IMR-90 (cell line): ENCODE data around the gene CASS4.

Experiments
- CEBPB ChIP-seq: IDR thresholded peaks from 2 replicates; pipeline ENCODE4 v1.6.1; 2012; ENCODE audit warnings: low read depth, low read length, improper control_type of control experiment
- CHD1 ChIP-seq: IDR thresholded peaks from 2 replicates; pipeline ENCODE4 v1.6.1; 2012; ENCODE audit warnings: low read depth, low read length, improper control_type of control experiment
- MAFK ChIP-seq: IDR thresholded peaks from 2 replicates; pipeline ENCODE4 v1.6.1; 2012; ENCODE audit warnings: low read depth, low read length, improper control_type of control experiment
- MAZ ChIP-seq: IDR thresholded peaks from 2 replicates; pipeline ENCODE4 v1.6.1; 2012; ENCODE audit warnings: low read depth, mild to moderate bottlenecking, low read length, improper control_type of control experiment, moderate library complexity, borderline replicate concordance
- MXI1 ChIP-seq: IDR thresholded peaks from 2 replicates; pipeline ENCODE4 v1.6.1; 2012; ENCODE audit warnings: low read depth, mild to moderate bottlenecking, low read length, moderate library complexity, borderline replicate concordance
- NFE2L2 ChIP-seq: fragments of 150-350 bp; IDR thresholded peaks from 2 replicates; pipeline ENCODE4 v1.6.1; 2016; ENCODE audit warnings: low read depth, mild to moderate bottlenecking, low read length
- POLR2A ChIP-seq: IDR thresholded peaks from 2 replicates; pipeline ENCODE4 v1.6.1; 2012; ENCODE audit warnings: mild to moderate bottlenecking, low read depth, low read length
- RAD21 ChIP-seq: IDR thresholded peaks from 2 replicates; pipeline ENCODE4 v1.6.1; 2012; ENCODE audit warnings: low read length, improper control_type of control experiment
- RCOR1 ChIP-seq: IDR thresholded peaks from 2 replicates; pipeline ENCODE4 v1.6.1; 2012; ENCODE audit warnings: mild to moderate bottlenecking, low read length, improper control_type of control experiment; ENCODE audit not compliant: insufficient replicate concordance
- RFX5 ChIP-seq: IDR thresholded peaks from 2 replicates; pipeline ENCODE4 v1.8.0; 2012; ENCODE audit warnings: low read depth, mild to moderate bottlenecking, low read length, moderate library complexity
- TF ChIP-seq, protein P1 (sequence below): conservative IDR thresholded peaks from 2 replicates; pipeline ENCODE4 v1.5.1; 2012; ENCODE audit warnings: mild to moderate bottlenecking, low read depth, low read length, improper control_type of control experiment
- TF ChIP-seq, protein P2 (sequence below): fragments of 150-350 bp; IDR thresholded peaks from 2 replicates; pipeline ENCODE4 v1.6.1; 2017; ENCODE audit warnings: mild to moderate bottlenecking, antibody characterized with exemption, low read length, low read depth

DNA sequence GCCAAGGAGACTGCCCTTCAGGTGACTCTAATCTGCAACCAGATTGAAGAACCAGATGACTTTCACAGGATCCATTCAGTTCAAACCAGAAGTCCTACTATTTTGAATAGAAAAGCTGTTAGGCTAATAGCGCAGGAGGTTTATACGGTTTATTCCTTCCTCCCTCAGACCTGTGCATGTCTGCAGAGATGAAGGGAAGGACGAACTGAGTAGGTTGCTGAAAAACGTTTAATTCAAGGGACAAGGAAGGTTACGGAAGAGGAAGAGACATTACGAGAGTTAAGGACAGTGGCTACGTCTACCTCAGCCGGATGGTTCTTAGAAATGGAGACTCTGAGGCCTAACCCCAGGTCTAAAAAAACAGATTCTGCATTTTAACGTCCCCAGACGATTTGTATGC is 21.0 kb upstream of the CASS4 start:
- TF ChIP-seq, protein P1, sequence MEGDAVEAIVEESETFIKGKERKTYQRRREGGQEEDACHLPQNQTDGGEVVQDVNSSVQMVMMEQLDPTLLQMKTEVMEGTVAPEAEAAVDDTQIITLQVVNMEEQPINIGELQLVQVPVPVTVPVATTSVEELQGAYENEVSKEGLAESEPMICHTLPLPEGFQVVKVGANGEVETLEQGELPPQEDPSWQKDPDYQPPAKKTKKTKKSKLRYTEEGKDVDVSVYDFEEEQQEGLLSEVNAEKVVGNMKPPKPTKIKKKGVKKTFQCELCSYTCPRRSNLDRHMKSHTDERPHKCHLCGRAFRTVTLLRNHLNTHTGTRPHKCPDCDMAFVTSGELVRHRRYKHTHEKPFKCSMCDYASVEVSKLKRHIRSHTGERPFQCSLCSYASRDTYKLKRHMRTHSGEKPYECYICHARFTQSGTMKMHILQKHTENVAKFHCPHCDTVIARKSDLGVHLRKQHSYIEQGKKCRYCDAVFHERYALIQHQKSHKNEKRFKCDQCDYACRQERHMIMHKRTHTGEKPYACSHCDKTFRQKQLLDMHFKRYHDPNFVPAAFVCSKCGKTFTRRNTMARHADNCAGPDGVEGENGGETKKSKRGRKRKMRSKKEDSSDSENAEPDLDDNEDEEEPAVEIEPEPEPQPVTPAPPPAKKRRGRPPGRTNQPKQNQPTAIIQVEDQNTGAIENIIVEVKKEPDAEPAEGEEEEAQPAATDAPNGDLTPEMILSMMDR, result no peak
- TF ChIP-seq, protein P2, sequence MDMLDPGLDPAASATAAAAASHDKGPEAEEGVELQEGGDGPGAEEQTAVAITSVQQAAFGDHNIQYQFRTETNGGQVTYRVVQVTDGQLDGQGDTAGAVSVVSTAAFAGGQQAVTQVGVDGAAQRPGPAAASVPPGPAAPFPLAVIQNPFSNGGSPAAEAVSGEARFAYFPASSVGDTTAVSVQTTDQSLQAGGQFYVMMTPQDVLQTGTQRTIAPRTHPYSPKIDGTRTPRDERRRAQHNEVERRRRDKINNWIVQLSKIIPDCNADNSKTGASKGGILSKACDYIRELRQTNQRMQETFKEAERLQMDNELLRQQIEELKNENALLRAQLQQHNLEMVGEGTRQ, result no peak
- TF ChIP-seq MAZ (no peak), NFE2L2 (no peak), CEBPB (no peak), MAFK (no peak), POLR2A (peak; percentile 21; the same call in 1 of the 2 replicates), RCOR1 (no peak), RFX5 (no peak), MXI1 (no peak), RAD21 (no peak), CHD1 (no peak)
